ENCODE data around the gene DRAP1. TPM values are rescaled to one million over a fixed set of nuclear protein-coding genes. Genes with fewer than 3 reads are reported as not detected.
A peak's percentile ranks its signal among the peaks of the same experiment; 100 is the strongest.

Gene DRAP1
- total and polyA plus RNA-seq, 9 of the 15 experiments (the other 6 are each of a cell fraction or from before 2014, with no cell fraction given), result 9.6 to 200 (median 92.9) TPM

DNA sequence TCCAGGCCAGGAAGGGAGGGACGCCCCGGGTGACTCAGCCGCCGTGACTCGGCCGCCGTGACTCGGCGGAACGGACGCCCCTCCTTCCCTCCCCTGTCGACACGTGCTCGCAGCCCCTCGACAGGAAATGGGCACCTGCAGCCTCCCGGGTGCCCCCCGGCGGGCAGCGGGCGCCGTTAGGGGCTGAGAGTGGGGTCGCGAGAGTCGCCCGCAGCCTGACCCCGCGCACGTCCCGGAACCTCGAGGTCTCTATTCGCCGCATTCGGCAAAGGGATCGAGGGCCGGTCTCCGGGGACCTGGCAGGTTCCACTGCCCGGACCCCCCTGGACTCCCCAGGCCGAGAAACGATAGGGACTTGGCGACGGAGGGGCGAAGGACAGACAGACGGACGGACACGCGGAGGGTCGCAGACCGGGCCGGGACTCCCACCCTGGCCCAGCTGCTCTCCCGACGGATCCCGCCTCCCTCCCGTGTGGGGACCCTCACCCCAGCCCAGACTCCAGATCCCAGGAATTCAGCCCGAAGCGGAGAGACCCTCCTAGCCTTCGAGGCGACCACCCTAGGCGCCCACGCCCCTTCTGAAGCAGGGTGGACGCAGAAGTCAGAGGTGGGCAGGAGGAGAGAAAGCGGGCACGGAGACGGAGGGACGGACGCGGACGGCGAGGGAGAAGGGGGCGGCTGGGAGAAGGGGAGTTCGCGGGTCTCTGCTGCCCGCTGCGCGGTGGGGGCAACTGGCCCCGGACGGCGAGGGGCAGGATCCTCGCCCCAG, 19.7 kb upstream of the DRAP1 start (continued):
- TF ChIP-seq EWSR1 (IDR thresholded peaks at IDR 0.05; ENCODE audit: borderline replicate concordance, low read depth, partially characterized antibody), result no peak
- TF ChIP-seq ZNF24 (IDR thresholded peaks at IDR 0.05), result no peak
- TF ChIP-seq POLR2H (tag; IDR thresholded peaks at IDR 0.05; ENCODE audit: low read depth), result no peak
- no peak for TF ChIP-seq ZNF140 (CRISPR knock-in tag; IDR thresholded peaks at IDR 0.05)
- TF ChIP-seq ZNF79 (CRISPR knock-in tag; IDR thresholded peaks at IDR 0.05; ENCODE audit: low read depth), result no peak
- no peak for TF ChIP-seq TSC22D4 (tag; IDR thresholded peaks at IDR 0.05)
- TF ChIP-seq HOXB6 (CRISPR knock-in tag; IDR thresholded peaks at IDR 0.05; ENCODE audit: borderline replicate concordance), result no peak
- TF ChIP-seq MTA2 (IDR thresholded peaks at IDR 0.05; ENCODE audit: low read depth), result no peak
- 0 out of 2 replicates have a peak, but pooled peaks have one; percentile 59 for TF ChIP-seq IRF2 (CRISPR knock-in tag; IDR thresholded peaks at IDR 0.05)
- TF ChIP-seq, protein P1, sequence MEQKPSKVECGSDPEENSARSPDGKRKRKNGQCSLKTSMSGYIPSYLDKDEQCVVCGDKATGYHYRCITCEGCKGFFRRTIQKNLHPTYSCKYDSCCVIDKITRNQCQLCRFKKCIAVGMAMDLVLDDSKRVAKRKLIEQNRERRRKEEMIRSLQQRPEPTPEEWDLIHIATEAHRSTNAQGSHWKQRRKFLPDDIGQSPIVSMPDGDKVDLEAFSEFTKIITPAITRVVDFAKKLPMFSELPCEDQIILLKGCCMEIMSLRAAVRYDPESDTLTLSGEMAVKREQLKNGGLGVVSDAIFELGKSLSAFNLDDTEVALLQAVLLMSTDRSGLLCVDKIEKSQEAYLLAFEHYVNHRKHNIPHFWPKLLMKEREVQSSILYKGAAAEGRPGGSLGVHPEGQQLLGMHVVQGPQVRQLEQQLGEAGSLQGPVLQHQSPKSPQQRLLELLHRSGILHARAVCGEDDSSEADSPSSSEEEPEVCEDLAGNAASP (IDR thresholded peaks at IDR 0.05), result no peak
- no peak for TF ChIP-seq ZNF217 (CRISPR knock-in tag; IDR thresholded peaks at IDR 0.05)
- no peak for TF ChIP-seq COPS2 (conservative IDR thresholded peaks at IDR 0.05)
- no peak for TF ChIP-seq SREBF1 (IDR thresholded peaks at IDR 0.05; ENCODE audit: borderline replicate concordance, low read depth, low read length)
- no peak; a peak in 1 of 4 replicates for TF ChIP-seq KDM4B (IDR thresholded peaks at IDR 0.05; ENCODE audit: borderline replicate concordance in 2 of 2, low read depth in 1 of 2)
- TF ChIP-seq REST (IDR thresholded peaks at IDR 0.05; ENCODE audit: borderline replicate concordance), result peak; percentile 40
- TF ChIP-seq REST (CRISPR knock-in tag; IDR thresholded peaks at IDR 0.05; ENCODE audit: low read depth), result 0 out of 2 replicates have a peak, but pooled peaks have one; percentile 16
- no peak for TF ChIP-seq NCOA6 (IDR thresholded peaks at IDR 0.05)
- peak; percentile 63 for TF ChIP-seq ELF1 (tag; IDR thresholded peaks at IDR 0.05)
- no peak for TF ChIP-seq ELF4 (CRISPR knock-in tag; IDR thresholded peaks at IDR 0.05)
- TF ChIP-seq ZNF778 (CRISPR knock-in tag; IDR thresholded peaks at IDR 0.05), result no peak
- peak; percentile 70; the same call in 1 of the 2 replicates for TF ChIP-seq ZNF589 (CRISPR knock-in tag; IDR thresholded peaks at IDR 0.05; ENCODE audit: low read depth)
